Keratinocyte (primary cell): ENCODE data around the gene KRTAP4-3. TPM values are rescaled to one million over a fixed set of nuclear protein-coding genes. Genes with fewer than 3 reads are reported as not detected.
"Not testable (repeated sequence)": the region's sequence is repeated elsewhere in the genome, so short reads cannot be mapped to it uniquely, and the experiment has no call there.

ENCODE experiments used
- DNase-seq: peaks from one replicate; pipeline ENCODE4 v3.0.0-alpha.2; 2011; ENCODE audit warnings: low read depth, missing footprints, low spot score
- FAIRE-seq: peaks from 2 replicates; lab custom pipeline; 2011; peaks lifted over from hg19 to GRCh38; lab: Jason Lieb, UNC
- H2AFZ ChIP-seq: 2 replicates; pipeline ENCODE4 v1.6.0; 2012; ENCODE audit warnings: low read length, control low read depth, inconsistent platforms; ENCODE audit not compliant: control insufficient read depth
- H3K27ac ChIP-seq: 2 replicates; pipeline ENCODE4 v1.5.1; 2011; ENCODE audit warnings: low read length; ENCODE audit not compliant: control insufficient read depth, insufficient read depth
- H3K27me3 ChIP-seq: 3 replicates; pipeline ENCODE4 v1.6.0; 2011; ENCODE audit warnings: low read length; ENCODE audit not compliant: control insufficient read depth, insufficient read depth; ENCODE audit errors: extremely low read depth
- H3K36me3 ChIP-seq, 2 experiments: 2 replicates in 1 of 2; 3 replicates in 1 of 2; pipeline ENCODE4 v1.5.1; 2011; ENCODE audit warnings: low read length in 2 of 2, mild to moderate bottlenecking in 1 of 2; ENCODE audit not compliant: control insufficient read depth in 2 of 2, insufficient read depth in 2 of 2; ENCODE audit errors: extremely low read depth in 1 of 2
- H3K4me1 ChIP-seq: 3 replicates; pipeline ENCODE4 v1.5.1; 2011; ENCODE audit warnings: low read length; ENCODE audit not compliant: control insufficient read depth, insufficient read depth; ENCODE audit errors: extremely low read depth
- H3K4me2 ChIP-seq: 3 replicates; pipeline ENCODE4 v1.6.0; 2011; ENCODE audit warnings: low read depth, low read length; ENCODE audit not compliant: control insufficient read depth, insufficient read depth; ENCODE audit errors: extremely low read depth
- H3K4me3 ChIP-seq, 3 experiments: fragments of 200-600 bp in 1 of 3; sonication (generic) in 1 of 3; 2 replicates in 2 of 3; 3 replicates in 1 of 3; pipeline ENCODE4 v1.5.1; 2011 to 2016; ENCODE audit warnings: low read length in 3 of 3, mild to moderate bottlenecking in 3 of 3, control low read depth in 2 of 3, inconsistent platforms in 1 of 3, low read depth in 1 of 3, mixed read lengths in 1 of 3, mixed run types in 1 of 3, moderate library complexity in 1 of 3; ENCODE audit not compliant: control insufficient read depth in 2 of 3, insufficient read depth in 2 of 3; ENCODE audit errors: extremely low read depth in 1 of 3
- H3K79me2 ChIP-seq: 2 replicates; pipeline ENCODE4 v1.6.0; 2012; ENCODE audit warnings: low read length; ENCODE audit not compliant: control insufficient read depth, insufficient read depth
- H3K9ac ChIP-seq: 3 replicates; pipeline ENCODE4 v1.6.0; 2011; ENCODE audit warnings: low read length; ENCODE audit not compliant: control insufficient read depth, insufficient read depth; ENCODE audit errors: extremely low read depth
- H3K9me1 ChIP-seq: 3 replicates; pipeline ENCODE4 v1.6.0; 2011; ENCODE audit warnings: low read length; ENCODE audit not compliant: control insufficient read depth, insufficient read depth; ENCODE audit errors: extremely low read depth
- H3K9me3 ChIP-seq: 2 replicates; pipeline ENCODE4 v1.5.1; 2012; ENCODE audit warnings: low read depth, low read length; ENCODE audit not compliant: control insufficient read depth
- H4K20me1 ChIP-seq: 3 replicates; pipeline ENCODE4 v1.6.0; 2011; ENCODE audit warnings: low read length; ENCODE audit not compliant: control insufficient read depth, insufficient read depth; ENCODE audit errors: extremely low read depth
- CTCF ChIP-seq, 3 experiments: IDR thresholded peaks in 1 of 3; conservative IDR thresholded peaks in 1 of 3; optimal IDR thresholded peaks in 1 of 3; 2 replicates in 2 of 3; 3 replicates in 1 of 3; pipeline versions ENCODE3 to v1.5.1; 2011; ENCODE audit warnings: low read length in 3 of 3, mild to moderate bottlenecking in 3 of 3, moderate library complexity in 2 of 3, control low read depth in 1 of 3, inconsistent platforms in 1 of 3; ENCODE audit not compliant: insufficient read depth in 2 of 3; ENCODE audit errors: extremely low read depth in 1 of 3
- EZH2 ChIP-seq: IDR thresholded peaks from one replicate; pipeline ENCODE4 v1.6.1; 2012; ENCODE audit warnings: inconsistent platforms, mild to moderate bottlenecking, low read length, moderate library complexity
- dilution Hi-C: fragments of 300-500 bp; cut with MboI; formaldehyde crosslinking; loops from one replicate; pipeline ENCODE4 v1.7.0; 2020; ENCODE audit warnings: low sequenced_read_pairs; ENCODE audit not compliant: extremely low pct_ligation_motif_present
- polyA plus RNA-seq, 5 experiments: library from polyadenylated mRNA; depleted of rRNA in 3 of 5; stranded (reverse) in 3 of 5; stranded (forward) in 1 of 5; unstranded in 1 of 5; fragments of >200 nt; gene quantifications; 1 replicate in 1 of 5; 2 replicates in 3 of 5; 3 replicates in 1 of 5; pipeline versions ENCODE4 v1.2.1 to v1.2.3, GENCODE V29; 2011 to 2012; ENCODE audit warnings: missing spikeins in 2 of 5, low read depth in 1 of 5, low replicate concordance in 1 of 5

Gene KRTAP4-3
- polyA plus RNA-seq, 1 donor (not counting 4 experiments of a cell fraction or from before 2014, with no cell fraction given) = not detected

- H3K9me1 ChIP-seq = no peaks in the 10 kb centered on the region
Measured at GRCh38 chr17:41190328-41190727, 22.3 kb upstream of the KRTAP4-3 start.

DNA sequence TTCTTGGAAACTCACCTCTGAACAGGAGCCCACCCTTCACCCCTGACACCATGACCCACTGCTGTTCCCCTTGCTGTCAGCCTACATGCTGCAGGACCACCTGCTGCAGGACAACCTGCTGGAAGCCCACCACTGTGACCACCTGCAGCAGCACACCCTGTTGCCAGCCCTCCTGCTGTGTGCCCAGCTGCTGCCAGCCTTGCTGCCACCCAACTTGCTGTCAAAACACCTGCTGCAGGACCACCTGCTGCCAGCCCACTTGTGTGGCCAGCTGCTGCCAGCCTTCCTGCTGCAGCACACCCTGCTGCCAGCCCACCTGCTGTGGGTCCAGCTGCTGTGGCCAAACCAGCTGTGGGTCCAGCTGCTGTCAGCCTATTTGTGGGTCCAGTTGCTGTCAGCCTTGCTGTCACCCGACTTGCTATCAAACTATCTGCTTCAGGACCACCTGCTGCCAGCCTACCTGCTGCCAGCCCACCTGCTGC, 21.9 kb upstream of the KRTAP4-3 start, which contains the start of gene KRTAP9-1:
TSS of gene KRTAP9-1 (plus strand) at position 51 of the 482 bp plus-strand sequence. CDS start at position 51, 0 bp downstream.
- DNase-seq, H3K4me2 ChIP-seq, H3K9ac ChIP-seq, FAIRE-seq, H3K79me2 ChIP-seq, H3K9me1 ChIP-seq, H4K20me1 ChIP-seq, H3K27me3 ChIP-seq, H3K9me3 ChIP-seq, dilution Hi-C loops, H3K27ac ChIP-seq, H3K4me1 ChIP-seq, H2AFZ ChIP-seq, H3K4me3 ChIP-seq, H3K36me3 ChIP-seq: not testable (repeated sequence)

More at GRCh38 chr17:41190328-41190727, 22.3 kb upstream of the KRTAP4-3 start:
- dilution Hi-C loops = no loop called here
- TF ChIP-seq CTCF (optimal IDR thresholded peaks at IDR 0.05 in 1 of 3, IDR thresholded peaks at IDR 0.05 in 1 of 3, conservative IDR thresholded peaks at IDR 0.05 in 1 of 3; ENCODE audit: extremely low read depth in 1 of 3, insufficient read depth in 2 of 3, low read length in 3 of 3) (no peak), EZH2 (no peak)
- Histone ChIP-seq H3K4me1 (no peaks in the 10 kb centered on the region), H3K4me3 (no peak overlapping the region), H3K79me2 (no peaks in the 10 kb centered on the region), H3K9ac (no peak overlapping the region), H3K9me3 (no peaks in the 10 kb centered on the region), H3K27ac (no peak overlapping the region), H3K36me3 (no peaks in the 10 kb centered on the region), H3K4me2 (no peak overlapping the region), H3K27me3 (no peaks in the 10 kb centered on the region), H2AFZ (no peak overlapping the region), H4K20me1 (no peaks in the 10 kb centered on the region)
- no peak for DNase-seq
- FAIRE-seq = no peak

GRCh38 chr17:41186872-41187271, 18.9 kb upstream of the KRTAP4-3 start:
- H3K27ac ChIP-seq = no peak overlapping the region
- H3K4me2 ChIP-seq = no peak overlapping the region
- no peaks in the 10 kb centered on the region for H3K9me3 ChIP-seq
- TF ChIP-seq CTCF (optimal IDR thresholded peaks at IDR 0.05 in 1 of 3, IDR thresholded peaks at IDR 0.05 in 1 of 3, conservative IDR thresholded peaks at IDR 0.05 in 1 of 3; ENCODE audit: extremely low read depth in 1 of 3, insufficient read depth in 2 of 3, low read length in 3 of 3) = no peak
- TF ChIP-seq EZH2 = no peak
- no peaks in the 10 kb centered on the region for H3K9me1 ChIP-seq
- no peak for FAIRE-seq
- H3K9ac ChIP-seq = no peak overlapping the region
- H3K4me3 ChIP-seq = no peak overlapping the region
- H3K4me1 ChIP-seq = no peaks in the 10 kb centered on the region
- dilution Hi-C loops = no loop called here
- H2AFZ ChIP-seq = no peak overlapping the region
- no peaks in the 10 kb centered on the region for H3K36me3 ChIP-seq
- H4K20me1 ChIP-seq = no peaks in the 10 kb centered on the region
- H3K27me3 ChIP-seq = no peaks in the 10 kb centered on the region
- no peaks in the 10 kb centered on the region for H3K79me2 ChIP-seq
- no peak for DNase-seq
